Measurements from ENCODE around the gene HS3ST3B1. TPM values are rescaled to one million over a fixed set of nuclear protein-coding genes. Genes with fewer than 3 reads are reported as not detected.

Gene HS3ST3B1
- polyA plus RNA-seq, 1 of the 3 experiments (the other 2 are of a cell fraction) = 0.67 TPM

DNA sequence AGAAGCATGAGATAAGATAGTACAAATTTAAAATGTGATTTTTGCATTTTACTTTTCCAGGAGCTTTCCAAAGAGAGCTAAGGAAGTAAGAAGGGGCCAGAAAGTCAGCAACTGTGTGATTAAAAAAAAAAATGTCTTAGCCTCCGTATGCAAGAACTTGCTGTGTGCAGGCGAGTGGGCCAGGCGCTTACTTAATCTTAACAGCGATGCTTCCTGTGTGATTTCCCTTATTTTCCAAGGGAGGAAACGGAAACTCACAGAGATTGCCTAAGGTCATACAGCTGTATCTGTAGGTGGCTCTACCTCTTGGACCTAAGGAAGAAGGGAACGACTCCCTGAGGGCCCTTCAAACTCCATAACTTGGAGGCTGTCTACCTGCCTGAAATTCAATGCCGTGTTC lies 11.1 kb downstream of the HS3ST3B1 start:
- Histone ChIP-seq H3K9ac (no peak overlapping the region), H3K9me2 (no peaks in the 10 kb centered on the region), H3K4me2 (no peak overlapping the region), H2AFZ (ENCODE audit: low read depth) (no peak overlapping the region), H3K4me3 (ENCODE audit: low read depth in 2 of 2, low read length in 1 of 2) (no peak overlapping the region), H3K27ac (ENCODE audit: low read depth in 2 of 2, low read length in 1 of 2) (no peak overlapping the region), H3F3A (replicated peaks; ENCODE audit: insufficient read depth) (peaks cover 17% of the 10 kb centered on the region), H3K79me2 (ENCODE audit: insufficient read depth) (no peaks in the 10 kb centered on the region), H3K27me3 (ENCODE audit: insufficient read depth) (no peaks in the 10 kb centered on the region; the same call in 1 of the 2 replicates), H3K9me3 (no peaks in the 10 kb centered on the region), H4K20me1 (ENCODE audit: insufficient read depth) (no peaks in the 10 kb centered on the region), H3K36me3 (replicated peaks in 1 of 2; ENCODE audit: control insufficient read depth in 1 of 2, insufficient read depth in 2 of 2, low read length in 1 of 2) (no peaks in the 10 kb centered on the region), H3K4me1 (ENCODE audit: control insufficient read depth in 1 of 2, insufficient read depth in 2 of 2, low read depth in 1 of 2, low read length in 1 of 2) (peaks cover 0 to 12% of the 10 kb centered on the region in 2 experiments; a peak in 1 of 4 replicates)
- DNase-seq = no peak
- ChIA-PET CTCF (no interaction called here), POLR2A (no interaction called here)
- TF ChIP-seq, protein P1, sequence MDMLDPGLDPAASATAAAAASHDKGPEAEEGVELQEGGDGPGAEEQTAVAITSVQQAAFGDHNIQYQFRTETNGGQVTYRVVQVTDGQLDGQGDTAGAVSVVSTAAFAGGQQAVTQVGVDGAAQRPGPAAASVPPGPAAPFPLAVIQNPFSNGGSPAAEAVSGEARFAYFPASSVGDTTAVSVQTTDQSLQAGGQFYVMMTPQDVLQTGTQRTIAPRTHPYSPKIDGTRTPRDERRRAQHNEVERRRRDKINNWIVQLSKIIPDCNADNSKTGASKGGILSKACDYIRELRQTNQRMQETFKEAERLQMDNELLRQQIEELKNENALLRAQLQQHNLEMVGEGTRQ (IDR thresholded peaks at IDR 0.05; ENCODE audit: borderline replicate concordance, low read depth, low read length) = no peak
- TF ChIP-seq FOXJ3 (CRISPR knock-in tag; IDR thresholded peaks at IDR 0.05) = no peak
- no peak for TF ChIP-seq MXI1 (IDR thresholded peaks at IDR 0.05; ENCODE audit: low read depth, low read length)
- no peak for TF ChIP-seq MEF2A (IDR thresholded peaks at IDR 0.05; ENCODE audit: borderline replicate concordance, low read depth)
- TF ChIP-seq TAF1 (IDR thresholded peaks at IDR 0.05; ENCODE audit: borderline replicate concordance, low read depth, low read length) = no peak
- TF ChIP-seq GABPA (IDR thresholded peaks at IDR 0.05; ENCODE audit: low read depth) = no peak
- TF ChIP-seq GATA2 (CRISPR knock-in tag; IDR thresholded peaks at IDR 0.05) = no peak
- no peak for TF ChIP-seq RFX5 (IDR thresholded peaks at IDR 0.05; ENCODE audit: low read length)
- TF ChIP-seq RAD21 (IDR thresholded peaks at IDR 0.05; ENCODE audit: low read length) = no peak
- TF ChIP-seq, protein P2, sequence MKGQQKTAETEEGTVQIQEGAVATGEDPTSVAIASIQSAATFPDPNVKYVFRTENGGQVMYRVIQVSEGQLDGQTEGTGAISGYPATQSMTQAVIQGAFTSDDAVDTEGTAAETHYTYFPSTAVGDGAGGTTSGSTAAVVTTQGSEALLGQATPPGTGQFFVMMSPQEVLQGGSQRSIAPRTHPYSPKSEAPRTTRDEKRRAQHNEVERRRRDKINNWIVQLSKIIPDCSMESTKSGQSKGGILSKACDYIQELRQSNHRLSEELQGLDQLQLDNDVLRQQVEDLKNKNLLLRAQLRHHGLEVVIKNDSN (IDR thresholded peaks at IDR 0.05; ENCODE audit: borderline replicate concordance, low read depth) = no peak
- no peak for TF ChIP-seq TEAD4 (IDR thresholded peaks at IDR 0.05; ENCODE audit: borderline replicate concordance, insufficient read depth)
- WGBS (ENCODE audit: low lambda C conversion rate) = 69% methylated on average over 7 of the region's 7 CpGs

DNA sequence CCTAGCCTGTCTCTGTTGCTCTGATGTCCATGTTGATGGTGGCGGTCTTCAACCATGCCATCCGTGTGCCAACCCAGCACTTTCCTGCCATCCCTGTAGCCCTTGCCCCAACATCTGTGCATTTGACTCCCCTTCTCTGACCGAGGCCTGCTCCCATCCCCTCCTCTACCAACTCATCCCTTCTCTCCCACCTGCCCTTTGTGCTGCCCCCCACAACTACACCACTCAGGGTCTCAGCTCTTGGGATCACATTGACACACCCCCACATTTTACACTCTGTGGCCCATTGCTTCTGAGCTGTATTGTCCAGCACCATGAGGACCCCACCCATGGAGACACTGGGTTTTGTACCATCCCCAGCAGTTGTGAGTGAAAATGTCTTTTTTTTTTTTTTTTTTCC lies 11.6 kb downstream of the HS3ST3B1 start:
- no peaks in the 10 kb centered on the region for H4K20me1 ChIP-seq (ENCODE audit: insufficient read depth)
- H3K4me1 ChIP-seq (ENCODE audit: control insufficient read depth in 1 of 2, insufficient read depth in 2 of 2, low read depth in 1 of 2, low read length in 1 of 2) = peaks cover 0 to 12% of the 10 kb centered on the region in 2 experiments; a peak in 1 of 4 replicates
- no peak for DNase-seq
- H3K36me3 ChIP-seq (replicated peaks in 1 of 2; ENCODE audit: control insufficient read depth in 1 of 2, insufficient read depth in 2 of 2, low read length in 1 of 2) = no peaks in the 10 kb centered on the region
- no peaks in the 10 kb centered on the region; the same call in 1 of the 2 replicates for H3K27me3 ChIP-seq (ENCODE audit: insufficient read depth)
- ChIA-PET POLR2A (no interaction called here), CTCF (no interaction called here)
- 44% methylated on average over 3 of the region's 3 CpGs for WGBS (ENCODE audit: low lambda C conversion rate)
- no peak for TF ChIP-seq SIN3A (IDR thresholded peaks at IDR 0.05; ENCODE audit: borderline replicate concordance, low read depth, low read length)
- no peak for TF ChIP-seq RXRA (IDR thresholded peaks at IDR 0.05; ENCODE audit: borderline replicate concordance, low read depth)
- TF ChIP-seq MEF2A (IDR thresholded peaks at IDR 0.05; ENCODE audit: borderline replicate concordance, low read depth) = no peak
- no peak for TF ChIP-seq RCOR1 (IDR thresholded peaks at IDR 0.05; ENCODE audit: low read length)
- TF ChIP-seq CHD2 (IDR thresholded peaks at IDR 0.05; ENCODE audit: low read length, partially characterized antibody) = no peak
- TF ChIP-seq, protein P3, sequence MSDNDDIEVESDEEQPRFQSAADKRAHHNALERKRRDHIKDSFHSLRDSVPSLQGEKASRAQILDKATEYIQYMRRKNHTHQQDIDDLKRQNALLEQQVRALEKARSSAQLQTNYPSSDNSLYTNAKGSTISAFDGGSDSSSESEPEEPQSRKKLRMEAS (IDR thresholded peaks at IDR 0.05; ENCODE audit: low read depth) = no peak
- no peak for TF ChIP-seq EZH2phosphoT487 (IDR thresholded peaks at IDR 0.05; ENCODE audit: borderline replicate concordance, low read depth)
- no peak for TF ChIP-seq TAF1 (IDR thresholded peaks at IDR 0.05; ENCODE audit: borderline replicate concordance, low read depth, low read length)
- TF ChIP-seq, protein P2 (IDR thresholded peaks at IDR 0.05; ENCODE audit: borderline replicate concordance, low read depth) = no peak
- TF ChIP-seq, protein P4, sequence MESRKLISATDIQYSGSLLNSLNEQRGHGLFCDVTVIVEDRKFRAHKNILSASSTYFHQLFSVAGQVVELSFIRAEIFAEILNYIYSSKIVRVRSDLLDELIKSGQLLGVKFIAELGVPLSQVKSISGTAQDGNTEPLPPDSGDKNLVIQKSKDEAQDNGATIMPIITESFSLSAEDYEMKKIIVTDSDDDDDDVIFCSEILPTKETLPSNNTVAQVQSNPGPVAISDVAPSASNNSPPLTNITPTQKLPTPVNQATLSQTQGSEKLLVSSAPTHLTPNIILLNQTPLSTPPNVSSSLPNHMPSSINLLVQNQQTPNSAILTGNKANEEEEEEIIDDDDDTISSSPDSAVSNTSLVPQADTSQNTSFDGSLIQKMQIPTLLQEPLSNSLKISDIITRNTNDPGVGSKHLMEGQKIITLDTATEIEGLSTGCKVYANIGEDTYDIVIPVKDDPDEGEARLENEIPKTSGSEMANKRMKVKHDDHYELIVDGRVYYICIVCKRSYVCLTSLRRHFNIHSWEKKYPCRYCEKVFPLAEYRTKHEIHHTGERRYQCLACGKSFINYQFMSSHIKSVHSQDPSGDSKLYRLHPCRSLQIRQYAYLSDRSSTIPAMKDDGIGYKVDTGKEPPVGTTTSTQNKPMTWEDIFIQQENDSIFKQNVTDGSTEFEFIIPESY (IDR thresholded peaks at IDR 0.05; ENCODE audit: borderline replicate concordance, low read depth) = no peak
- TF ChIP-seq TCF12 (IDR thresholded peaks at IDR 0.05) = no peak
- TF ChIP-seq FOXJ3 (CRISPR knock-in tag; IDR thresholded peaks at IDR 0.05) = no peak
- TF ChIP-seq FOXM1 (IDR thresholded peaks at IDR 0.05; ENCODE audit: low read depth) = no peak
- TF ChIP-seq, protein P5, sequence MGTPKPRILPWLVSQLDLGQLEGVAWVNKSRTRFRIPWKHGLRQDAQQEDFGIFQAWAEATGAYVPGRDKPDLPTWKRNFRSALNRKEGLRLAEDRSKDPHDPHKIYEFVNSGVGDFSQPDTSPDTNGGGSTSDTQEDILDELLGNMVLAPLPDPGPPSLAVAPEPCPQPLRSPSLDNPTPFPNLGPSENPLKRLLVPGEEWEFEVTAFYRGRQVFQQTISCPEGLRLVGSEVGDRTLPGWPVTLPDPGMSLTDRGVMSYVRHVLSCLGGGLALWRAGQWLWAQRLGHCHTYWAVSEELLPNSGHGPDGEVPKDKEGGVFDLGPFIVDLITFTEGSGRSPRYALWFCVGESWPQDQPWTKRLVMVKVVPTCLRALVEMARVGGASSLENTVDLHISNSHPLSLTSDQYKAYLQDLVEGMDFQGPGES (IDR thresholded peaks at IDR 0.05; ENCODE audit: low read depth, low read length) = no peak
- no peak for TF ChIP-seq FOSL2 (IDR thresholded peaks at IDR 0.05; ENCODE audit: borderline replicate concordance, low read depth)
- H3K9me3 ChIP-seq = no peaks in the 10 kb centered on the region
- no peak overlapping the region for H3K27ac ChIP-seq (ENCODE audit: low read depth in 2 of 2, low read length in 1 of 2)
- H3K4me3 ChIP-seq (ENCODE audit: low read depth in 2 of 2, low read length in 1 of 2) = no peak overlapping the region
- H3K79me2 ChIP-seq (ENCODE audit: insufficient read depth) = no peaks in the 10 kb centered on the region
- H2AFZ ChIP-seq (ENCODE audit: low read depth) = no peak overlapping the region
- H3K9me2 ChIP-seq = no peaks in the 10 kb centered on the region
- peaks cover 12% of the 10 kb centered on the region for H3F3A ChIP-seq (replicated peaks; ENCODE audit: insufficient read depth)
- H3K9ac ChIP-seq = no peak overlapping the region
- H3K4me2 ChIP-seq = no peak overlapping the region

All from SK-N-SH (cell line).